Gastrocnemius medialis (tissue), 4 donors: ENCODE results near the gene TBL1X.

Experiments
- POLR2A ChIP-seq, 2 donors: fragments of 450-650 bp; IDR thresholded peaks; one replicate each; pipeline ENCODE4 v1.6.1; 2017; ENCODE audit warnings: antibody characterized with exemption in 2 of 2, mild to moderate bottlenecking in 2 of 2, moderate library complexity in 2 of 2
- TF ChIP-seq, protein P1 (sequence below), 5 experiments: fragments of 450-650 bp in 3 of 5; fragments of 200-600 bp in 2 of 5; sonication (generic) in 2 of 5; IDR thresholded peaks in 4 of 5; conservative IDR thresholded peaks in 1 of 5; 1 replicate in 4 of 5; 2 replicates in 1 of 5; pipeline ENCODE4 v1.5.1; 2016 to 2019; ENCODE audit warnings: antibody characterized with exemption in 5 of 5, mild to moderate bottlenecking in 3 of 5, moderate library complexity in 3 of 5

DNA sequence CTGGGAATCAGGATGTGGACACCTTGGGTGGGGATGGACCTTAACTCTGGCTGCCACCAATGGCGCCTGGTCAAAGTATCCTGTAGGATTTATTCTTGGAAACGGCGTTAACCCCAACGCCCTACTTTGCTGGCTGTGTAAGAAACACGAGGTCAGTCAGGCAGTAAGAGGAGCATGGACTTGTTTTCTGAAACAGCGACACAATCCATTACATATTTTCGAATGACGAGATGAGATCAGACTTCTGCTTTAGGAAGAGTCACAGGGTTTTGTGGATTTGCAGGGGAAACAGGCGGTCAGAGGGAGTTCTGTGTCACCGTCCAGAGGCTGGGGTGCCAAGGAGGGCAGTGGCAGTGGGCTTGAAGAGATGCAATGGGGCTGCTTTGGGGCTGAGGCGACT, 92.2 kb downstream of the TBL1X start:
- TF ChIP-seq, protein P1, sequence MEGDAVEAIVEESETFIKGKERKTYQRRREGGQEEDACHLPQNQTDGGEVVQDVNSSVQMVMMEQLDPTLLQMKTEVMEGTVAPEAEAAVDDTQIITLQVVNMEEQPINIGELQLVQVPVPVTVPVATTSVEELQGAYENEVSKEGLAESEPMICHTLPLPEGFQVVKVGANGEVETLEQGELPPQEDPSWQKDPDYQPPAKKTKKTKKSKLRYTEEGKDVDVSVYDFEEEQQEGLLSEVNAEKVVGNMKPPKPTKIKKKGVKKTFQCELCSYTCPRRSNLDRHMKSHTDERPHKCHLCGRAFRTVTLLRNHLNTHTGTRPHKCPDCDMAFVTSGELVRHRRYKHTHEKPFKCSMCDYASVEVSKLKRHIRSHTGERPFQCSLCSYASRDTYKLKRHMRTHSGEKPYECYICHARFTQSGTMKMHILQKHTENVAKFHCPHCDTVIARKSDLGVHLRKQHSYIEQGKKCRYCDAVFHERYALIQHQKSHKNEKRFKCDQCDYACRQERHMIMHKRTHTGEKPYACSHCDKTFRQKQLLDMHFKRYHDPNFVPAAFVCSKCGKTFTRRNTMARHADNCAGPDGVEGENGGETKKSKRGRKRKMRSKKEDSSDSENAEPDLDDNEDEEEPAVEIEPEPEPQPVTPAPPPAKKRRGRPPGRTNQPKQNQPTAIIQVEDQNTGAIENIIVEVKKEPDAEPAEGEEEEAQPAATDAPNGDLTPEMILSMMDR (IDR thresholded peaks at IDR 0.05 in 4 of 5, conservative IDR thresholded peaks at IDR 0.05 in 1 of 5) = no peak
- no peak for TF ChIP-seq POLR2A (IDR thresholded peaks at IDR 0.05)
